Measurements from ENCODE around the gene TTC28. TPM values are rescaled to one million over a fixed set of nuclear protein-coding genes. Genes with fewer than 3 reads are reported as not detected.

TTC28 gene
- total and polyA plus RNA-seq, 10 of the 15 experiments (the other 5 are each of a cell fraction or from before 2014, with no cell fraction given), result 0.15 to 8.4 (median 1.4) TPM

DNA sequence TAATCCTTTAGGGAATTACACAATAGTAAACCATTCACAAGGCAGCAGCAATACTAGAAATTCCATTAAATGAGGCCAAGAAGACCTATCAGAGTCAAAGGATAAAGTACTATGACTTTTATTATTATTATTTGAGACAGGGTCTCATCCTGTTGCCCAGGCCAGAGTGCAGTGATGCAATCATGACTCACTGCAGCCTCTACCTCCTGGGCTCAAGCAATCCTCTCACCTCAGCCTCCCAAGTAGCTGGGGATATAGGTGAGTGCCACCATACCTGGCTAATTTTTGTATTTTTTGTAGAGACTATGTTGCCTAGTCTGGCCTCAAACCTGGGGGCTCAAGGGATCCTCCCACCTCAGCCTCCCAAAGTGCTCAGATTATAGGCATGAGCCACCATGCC is 51.8 kb downstream of the TTC28 start:
- 0 out of 4 replicates have a peak, but pooled peaks cover 0 to 2% of the 10 kb centered on the region in 2 experiments for H3K27me3 ChIP-seq (replicated peaks in 1 of 2; ENCODE audit: control insufficient read depth in 2 of 2, insufficient read depth in 2 of 2, low read length in 1 of 2)
- no peak overlapping the region for H3K27ac ChIP-seq (ENCODE audit: control insufficient read depth, insufficient read depth)
- DNase-seq (ENCODE audit: low read depth, low spot score), result no peak
- CTCF ChIA-PET, result interaction anchor here (0.6 kb wide), 1 partner anchor 734 kb away, joined by 3 read pairs; no protein-coding TSS in a partner anchor
- no peak overlapping the region for H2AFZ ChIP-seq (ENCODE audit: control insufficient read depth, low read depth, low read length)
- H3K9me3 ChIP-seq (replicated peaks; ENCODE audit: control insufficient read depth, insufficient read depth, low read length), result no peaks in the 10 kb centered on the region
- no TSS peak for BruUV-seq (replicated peaks)
- H4K20me1 ChIP-seq (ENCODE audit: control insufficient read depth, insufficient read depth), result no peaks in the 10 kb centered on the region
- in situ Hi-C loops (cut with MboI) (no loop called here), intact Hi-C loops (cut with micrococcal nuclease; ENCODE audit: unreplicated experiment) (no loop called here)
- TF ChIP-seq NFYB (IDR thresholded peaks at IDR 0.05; ENCODE audit: insufficient read depth, low read depth, low read length), result no peak
- TF ChIP-seq SMARCA5 (IDR thresholded peaks at IDR 0.05), result no peak
- SMC1A ChIA-PET (ENCODE audit: uncharacterized antibody, unreplicated experiment), result no interaction called here
- no peaks in the 10 kb centered on the region for H3K36me3 ChIP-seq (ENCODE audit: control insufficient read depth in 2 of 2, insufficient read depth in 2 of 2, low read length in 1 of 2)
- no peak overlapping the region for H3K9ac ChIP-seq (ENCODE audit: control insufficient read depth, insufficient read depth, low read length)
- H3K79me2 ChIP-seq (ENCODE audit: control insufficient read depth, insufficient read depth, low read length), result no peaks in the 10 kb centered on the region
- H3K4me2 ChIP-seq (ENCODE audit: control insufficient read depth, insufficient read depth), result no peak overlapping the region
- RAD21 ChIA-PET (ENCODE audit: unreplicated experiment), result no interaction called here
- no peaks in the 10 kb centered on the region for H3K4me1 ChIP-seq (ENCODE audit: control insufficient read depth, insufficient read depth, low read length)
- ATAC-seq, result no peak
- no peak for FAIRE-seq
- POLR2A ChIA-PET, result no interaction called here
- H3K4me3 ChIP-seq, result no peak overlapping the region

DNA sequence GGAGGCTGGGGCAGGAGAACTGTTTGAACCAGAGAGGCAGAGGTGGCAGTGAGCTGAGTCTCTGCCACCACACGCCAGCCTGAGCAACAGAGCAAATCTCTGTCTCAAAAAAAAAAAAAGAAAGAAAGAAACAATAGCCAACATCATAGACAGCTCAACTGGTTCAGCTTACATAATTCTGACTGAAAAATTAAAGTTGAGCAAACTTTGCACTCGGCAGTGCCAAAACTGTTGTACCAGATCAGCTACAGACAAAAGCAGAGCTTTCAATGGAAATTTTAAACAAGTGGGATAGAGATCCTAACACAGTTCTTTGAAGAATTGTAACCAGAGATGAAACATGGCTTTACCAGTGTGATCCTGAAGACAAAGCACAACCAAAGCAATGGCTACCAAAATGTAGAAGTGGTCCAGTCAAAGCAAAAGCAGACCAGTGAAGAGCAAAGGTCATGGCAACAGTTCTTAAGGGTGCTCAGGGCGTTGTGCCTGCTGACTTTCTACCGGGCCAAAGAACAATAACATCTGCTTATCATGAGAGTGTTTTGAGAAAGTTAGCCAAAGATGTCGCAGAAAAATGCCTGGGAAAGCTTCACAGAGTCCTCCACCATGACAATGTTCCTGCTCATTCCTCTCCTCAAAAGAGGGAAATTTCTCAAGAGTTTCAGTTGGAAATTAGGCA is 59.3 kb downstream of the TTC28 start:
- no peak overlapping the region for H3K27ac ChIP-seq (ENCODE audit: control insufficient read depth, insufficient read depth)
- no peaks in the 10 kb centered on the region for H3K4me1 ChIP-seq (ENCODE audit: control insufficient read depth, insufficient read depth, low read length)
- no peaks in the 10 kb centered on the region for H3K36me3 ChIP-seq (ENCODE audit: control insufficient read depth in 2 of 2, insufficient read depth in 2 of 2, low read length in 1 of 2)
- intact Hi-C loops (cut with micrococcal nuclease; ENCODE audit: unreplicated experiment) (no loop called here), in situ Hi-C loops (cut with MboI) (no loop called here)
- ChIA-PET POLR2A (no interaction called here), RAD21 (ENCODE audit: unreplicated experiment) (no interaction called here), SMC1A (ENCODE audit: uncharacterized antibody, unreplicated experiment) (interaction anchor here (0.6 kb wide), 1 partner anchor 420 kb away, joined by 4 read pairs; no protein-coding TSS in a partner anchor), CTCF (interaction anchor here (1.4 kb wide), 1 partner anchor 20 kb away, joined by 4 read pairs; no protein-coding TSS in a partner anchor)
- H3K4me3 ChIP-seq, result no peak overlapping the region
- no TSS peak for BruUV-seq (replicated peaks)
- 48% methylated on average over 4 of the region's 5 CpGs for WGBS (ENCODE audit: insufficient coverage, insufficient replicate concordance, low lambda C conversion rate, missing lambda C conversion rate)
- DNase-seq (ENCODE audit: low read depth, low spot score), result no peak
- H3K4me2 ChIP-seq (ENCODE audit: control insufficient read depth, insufficient read depth), result no peak overlapping the region
- ATAC-seq, result no peak
- no peak for FAIRE-seq
- H3K79me2 ChIP-seq (ENCODE audit: control insufficient read depth, insufficient read depth, low read length), result no peaks in the 10 kb centered on the region
- no peaks in the 10 kb centered on the region for H3K9me3 ChIP-seq (replicated peaks; ENCODE audit: control insufficient read depth, insufficient read depth, low read length)
- no peaks in the 10 kb centered on the region for H4K20me1 ChIP-seq (ENCODE audit: control insufficient read depth, insufficient read depth)
- H3K9ac ChIP-seq (ENCODE audit: control insufficient read depth, insufficient read depth, low read length), result no peak overlapping the region
- no peak overlapping the region for H2AFZ ChIP-seq (ENCODE audit: control insufficient read depth, low read depth, low read length)
- H3K27me3 ChIP-seq (replicated peaks in 1 of 2; ENCODE audit: control insufficient read depth in 2 of 2, insufficient read depth in 2 of 2, low read length in 1 of 2), result no peaks in the 10 kb centered on the region
- TF ChIP-seq ZZZ3 (IDR thresholded peaks at IDR 0.05; ENCODE audit: control insufficient read depth, insufficient read length, low read depth) (no peak), SRF (IDR thresholded peaks at IDR 0.05; ENCODE audit: low read depth in 2 of 2, low read length in 2 of 2) (no peak), SMARCA5 (IDR thresholded peaks at IDR 0.05) (no peak), NBN (IDR thresholded peaks at IDR 0.05) (no peak), MXI1 (IDR thresholded peaks at IDR 0.05; ENCODE audit: low read depth, low read length) (no peak), HDAC6 (IDR thresholded peaks at IDR 0.05; ENCODE audit: unreplicated experiment) (no peak), TCF7 (IDR thresholded peaks at IDR 0.05; ENCODE audit: borderline replicate concordance) (no peak), EGR1 (IDR thresholded peaks at IDR 0.05; ENCODE audit: borderline replicate concordance in 1 of 2, low read depth in 2 of 2, low read length in 2 of 2) (no peak), FOXK2 (IDR thresholded peaks at IDR 0.05) (no peak)
- TF ChIP-seq, protein P1, sequence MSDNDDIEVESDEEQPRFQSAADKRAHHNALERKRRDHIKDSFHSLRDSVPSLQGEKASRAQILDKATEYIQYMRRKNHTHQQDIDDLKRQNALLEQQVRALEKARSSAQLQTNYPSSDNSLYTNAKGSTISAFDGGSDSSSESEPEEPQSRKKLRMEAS (IDR thresholded peaks at IDR 0.05; ENCODE audit: low read depth, low read length), result no peak
- TF ChIP-seq, protein P2, sequence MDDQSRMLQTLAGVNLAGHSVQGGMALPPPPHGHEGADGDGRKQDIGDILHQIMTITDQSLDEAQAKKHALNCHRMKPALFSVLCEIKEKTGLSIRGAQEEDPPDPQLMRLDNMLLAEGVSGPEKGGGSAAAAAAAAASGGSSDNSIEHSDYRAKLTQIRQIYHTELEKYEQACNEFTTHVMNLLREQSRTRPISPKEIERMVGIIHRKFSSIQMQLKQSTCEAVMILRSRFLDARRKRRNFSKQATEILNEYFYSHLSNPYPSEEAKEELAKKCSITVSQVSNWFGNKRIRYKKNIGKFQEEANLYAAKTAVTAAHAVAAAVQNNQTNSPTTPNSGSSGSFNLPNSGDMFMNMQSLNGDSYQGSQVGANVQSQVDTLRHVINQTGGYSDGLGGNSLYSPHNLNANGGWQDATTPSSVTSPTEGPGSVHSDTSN (IDR thresholded peaks at IDR 0.05; ENCODE audit: insufficient replicate concordance, low read depth, low read length), result no peak
- TF ChIP-seq, protein P3, sequence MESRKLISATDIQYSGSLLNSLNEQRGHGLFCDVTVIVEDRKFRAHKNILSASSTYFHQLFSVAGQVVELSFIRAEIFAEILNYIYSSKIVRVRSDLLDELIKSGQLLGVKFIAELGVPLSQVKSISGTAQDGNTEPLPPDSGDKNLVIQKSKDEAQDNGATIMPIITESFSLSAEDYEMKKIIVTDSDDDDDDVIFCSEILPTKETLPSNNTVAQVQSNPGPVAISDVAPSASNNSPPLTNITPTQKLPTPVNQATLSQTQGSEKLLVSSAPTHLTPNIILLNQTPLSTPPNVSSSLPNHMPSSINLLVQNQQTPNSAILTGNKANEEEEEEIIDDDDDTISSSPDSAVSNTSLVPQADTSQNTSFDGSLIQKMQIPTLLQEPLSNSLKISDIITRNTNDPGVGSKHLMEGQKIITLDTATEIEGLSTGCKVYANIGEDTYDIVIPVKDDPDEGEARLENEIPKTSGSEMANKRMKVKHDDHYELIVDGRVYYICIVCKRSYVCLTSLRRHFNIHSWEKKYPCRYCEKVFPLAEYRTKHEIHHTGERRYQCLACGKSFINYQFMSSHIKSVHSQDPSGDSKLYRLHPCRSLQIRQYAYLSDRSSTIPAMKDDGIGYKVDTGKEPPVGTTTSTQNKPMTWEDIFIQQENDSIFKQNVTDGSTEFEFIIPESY (IDR thresholded peaks at IDR 0.05), result no peak
- TF ChIP-seq, protein P4, sequence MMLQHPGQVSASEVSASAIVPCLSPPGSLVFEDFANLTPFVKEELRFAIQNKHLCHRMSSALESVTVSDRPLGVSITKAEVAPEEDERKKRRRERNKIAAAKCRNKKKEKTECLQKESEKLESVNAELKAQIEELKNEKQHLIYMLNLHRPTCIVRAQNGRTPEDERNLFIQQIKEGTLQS (IDR thresholded peaks at IDR 0.05; ENCODE audit: borderline replicate concordance, extremely low read depth, low read depth, low read length), result no peak

All from GM12878 (cell line).